HG02943 (cell line): Measurements from ENCODE around the gene SNAP47.
A peak's percentile ranks its signal among the peaks of the same experiment; 100 is the strongest.

ENCODE experiments used
- ATAC-seq: cut with Tn5 transposase; IDR thresholded peaks from one replicate; pipeline ENCODE4 v1.9.1; 2021; ENCODE audit warnings: mild to moderate bottlenecking, low read depth, moderate library complexity; ENCODE audit not compliant: unreplicated experiment

Gene SNAP47

DNA sequence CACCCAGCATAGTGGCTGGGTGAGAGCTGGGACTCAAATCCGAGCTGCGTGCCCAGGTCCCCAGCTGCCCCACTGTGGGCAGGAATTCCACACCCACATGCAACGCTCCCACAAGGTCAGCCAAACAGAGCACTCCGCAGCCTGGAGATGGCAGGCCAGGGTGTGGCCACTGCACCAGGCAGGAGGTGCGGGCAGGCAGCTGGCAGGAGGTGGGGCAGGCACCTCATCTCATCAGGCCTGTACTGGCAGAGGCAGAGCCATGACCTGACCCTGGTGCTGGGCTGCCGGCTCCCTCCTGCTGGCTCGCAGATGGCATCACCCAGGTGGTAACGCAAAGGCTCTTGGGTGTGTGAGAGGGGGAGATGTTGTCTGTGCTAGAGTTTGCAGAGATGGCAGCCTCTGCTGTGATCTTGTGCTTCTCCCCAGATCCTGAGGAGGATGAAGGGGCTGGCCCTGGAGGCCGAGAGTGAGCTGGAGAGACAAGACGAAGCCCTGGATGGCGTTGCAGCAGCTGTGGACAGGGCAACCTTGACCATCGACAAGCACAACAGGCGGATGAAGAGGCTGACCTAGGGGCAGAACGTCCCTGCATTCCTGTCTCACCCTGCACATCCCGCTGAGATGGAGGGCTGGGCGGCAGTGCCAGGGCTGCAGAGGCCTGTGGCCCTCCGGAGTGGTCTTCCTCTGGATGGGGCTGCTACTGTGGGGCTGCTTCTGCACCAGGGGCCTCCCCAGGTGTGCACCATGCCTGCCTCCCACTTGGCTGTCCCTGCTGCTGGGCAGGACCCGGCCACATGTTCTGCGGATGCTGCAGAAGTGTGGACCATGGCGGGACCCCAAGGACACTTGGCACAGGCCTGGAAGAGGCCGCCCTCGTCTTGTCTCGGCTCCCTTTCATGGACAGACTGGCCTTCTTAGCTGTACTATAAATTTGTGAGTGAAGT lies 45.1 kb downstream of the SNAP47 start:
- ATAC-seq, result no peak

DNA sequence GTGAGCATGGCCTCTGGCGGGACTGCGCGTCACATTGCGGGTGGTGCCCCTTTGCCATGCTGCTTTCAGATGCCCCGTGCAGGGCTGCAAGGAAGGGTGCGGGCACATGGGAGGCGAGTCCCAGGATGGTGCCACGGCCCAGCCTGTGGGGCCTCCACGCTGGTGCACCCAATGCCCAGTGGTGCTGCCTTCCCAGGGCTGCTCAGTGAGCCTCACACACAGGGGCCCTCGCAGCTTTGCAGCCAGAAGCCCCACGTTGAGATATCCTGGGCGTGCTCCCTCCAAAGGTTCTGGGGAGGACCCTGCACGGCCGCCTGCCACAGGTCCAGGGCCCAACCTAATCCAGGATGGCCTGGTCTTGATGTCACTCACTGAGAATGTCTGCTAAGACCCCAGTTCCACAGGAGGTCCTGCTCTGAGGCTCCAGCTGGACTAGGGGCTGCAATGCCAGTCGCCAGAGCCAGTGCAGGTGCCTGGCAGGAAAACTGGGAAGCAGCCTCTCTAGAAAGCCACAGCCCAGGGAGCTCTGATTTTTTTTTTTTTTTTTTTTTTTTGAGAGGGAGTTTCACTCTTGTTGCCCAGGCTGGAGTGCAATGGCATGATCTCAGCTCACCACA lies 46.2 kb downstream of the SNAP47 start:
- ATAC-seq, result no peak

DNA sequence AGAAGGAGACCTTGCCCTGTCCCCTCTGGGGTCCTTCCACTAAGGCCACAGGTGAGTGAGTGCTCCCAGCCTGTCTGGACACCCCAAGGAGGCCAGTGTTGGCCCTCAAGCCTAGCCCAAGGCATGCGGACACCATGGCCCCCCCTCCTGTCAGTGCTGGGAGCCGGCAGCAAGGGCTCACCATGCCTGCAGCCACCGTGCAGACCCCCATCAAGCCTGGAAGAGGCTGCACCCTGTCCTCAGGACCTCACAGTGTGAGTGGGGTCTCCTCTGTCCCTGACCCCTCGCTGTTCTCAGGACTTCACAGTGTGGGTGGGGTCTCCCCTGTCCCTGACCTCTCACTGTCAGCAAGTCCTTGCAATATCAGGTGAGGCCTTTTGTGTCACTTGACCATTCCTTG lies 47.0 kb downstream of the SNAP47 start:
- no peak for ATAC-seq

DNA sequence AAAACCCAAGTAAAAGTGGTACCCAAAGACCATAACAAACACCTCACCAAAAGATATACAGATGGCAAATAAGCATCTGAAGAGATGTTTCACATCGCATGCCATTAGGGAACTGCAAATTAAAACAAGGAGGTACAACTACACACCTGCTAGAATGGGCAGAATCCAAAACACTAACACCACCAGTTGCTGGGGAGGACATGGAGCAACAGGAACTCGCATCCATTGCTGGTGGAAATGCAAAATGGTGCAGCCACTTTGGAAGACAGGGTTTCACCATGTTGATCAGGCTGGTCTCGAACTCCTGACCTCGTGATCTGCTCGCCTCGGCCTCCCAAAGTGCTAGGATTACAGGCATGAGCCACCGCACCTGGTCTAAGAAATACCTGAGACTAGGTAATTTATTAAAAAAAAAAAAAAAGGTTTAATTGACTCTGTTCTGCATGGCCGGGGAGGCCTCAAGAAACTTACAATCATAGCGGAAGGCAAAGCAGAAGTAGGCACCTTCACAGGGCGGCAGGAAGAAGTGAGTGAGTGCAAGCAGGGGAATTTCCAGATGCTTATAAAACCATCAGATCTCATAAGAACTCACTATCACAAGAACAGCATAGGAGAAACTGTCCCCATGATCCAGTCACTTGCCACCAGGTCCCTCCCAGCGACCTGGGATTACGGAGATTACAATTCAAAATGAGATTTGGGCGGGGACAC lies 50.0 kb downstream of the SNAP47 start:
- no peak for ATAC-seq

DNA sequence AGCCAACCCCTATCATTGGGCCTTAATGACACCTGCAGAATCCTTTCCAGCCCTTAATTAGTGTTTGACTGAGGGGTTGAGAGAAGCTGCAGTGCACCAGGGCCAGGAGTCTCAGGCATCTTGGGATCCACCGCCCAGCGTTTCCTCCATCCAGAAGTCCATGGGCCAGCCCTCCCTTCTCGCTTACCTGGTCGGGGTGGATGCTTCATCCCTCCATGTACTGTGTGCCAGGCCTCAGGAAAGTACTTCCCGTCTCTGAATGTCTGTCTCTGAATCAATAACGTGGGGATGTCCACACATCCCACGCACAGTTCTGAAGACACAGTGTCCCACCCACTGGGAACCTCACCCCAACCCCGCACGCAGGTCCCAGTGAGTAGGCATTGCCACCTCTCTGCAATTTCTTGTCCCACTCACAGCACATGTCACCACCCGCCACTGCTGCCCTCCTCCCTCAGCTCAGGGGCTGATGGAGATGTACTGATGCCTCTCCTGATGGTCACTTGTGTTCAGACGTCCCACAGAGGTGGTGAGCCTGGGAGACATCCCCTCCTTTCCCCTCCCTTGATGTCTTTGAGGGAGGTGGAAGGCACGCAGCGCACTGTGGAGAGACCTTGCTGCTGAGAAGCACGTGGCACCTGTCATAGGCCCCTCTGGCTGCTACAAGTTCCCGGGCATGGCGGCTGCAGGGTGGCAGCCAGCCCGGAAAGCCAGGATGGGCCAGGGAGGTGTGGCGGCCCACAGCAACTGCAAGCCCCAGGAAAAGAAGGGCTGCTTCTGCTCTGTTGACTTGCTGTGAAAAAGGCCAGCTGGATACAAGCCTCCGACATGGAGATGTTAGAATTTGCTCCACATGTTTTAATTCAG lies 50.8 kb downstream of the SNAP47 start:
- ATAC-seq, result no peak

DNA sequence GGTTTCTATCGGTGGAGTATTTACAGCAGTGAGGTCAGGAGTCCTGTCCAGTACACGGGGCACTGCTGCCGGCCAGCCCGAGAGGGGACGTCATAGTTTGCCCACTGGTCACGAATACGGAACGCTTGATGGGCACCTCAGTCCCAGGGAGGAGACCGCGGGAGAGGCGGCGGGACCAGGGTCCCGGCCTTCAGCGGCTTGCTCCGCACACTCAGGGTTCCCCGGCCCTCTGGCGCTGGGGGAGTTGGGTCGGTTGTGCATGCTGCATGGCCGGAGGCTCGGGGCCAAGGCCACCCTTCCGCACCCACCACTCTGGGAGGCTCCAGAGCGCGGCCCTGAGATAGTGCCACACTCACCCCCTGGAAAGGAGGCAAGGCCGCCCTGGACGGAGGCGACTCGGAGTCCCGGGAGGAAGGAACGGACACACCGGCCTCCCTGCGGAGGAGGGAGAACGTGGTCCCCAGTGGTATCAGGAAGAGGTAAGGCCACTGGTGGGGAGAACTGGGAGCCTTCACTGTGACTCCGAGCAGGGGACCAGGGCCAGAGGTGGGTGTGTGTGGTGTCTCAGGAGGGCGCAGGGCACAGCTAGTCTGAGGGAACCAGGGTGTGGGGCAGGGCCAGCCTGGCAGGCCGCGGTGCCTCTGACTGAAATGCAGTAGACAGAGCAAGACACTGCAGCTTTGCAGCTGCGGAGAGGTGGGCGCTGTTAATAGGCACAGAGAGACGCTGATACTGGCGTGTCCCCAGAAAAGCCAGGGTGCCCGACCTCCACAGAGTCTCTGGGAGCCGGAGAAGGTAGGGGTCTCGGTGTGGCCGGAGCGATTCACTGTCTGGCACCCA lies 51.7 kb downstream of the SNAP47 start:
- peak; percentile 2 for ATAC-seq

DNA sequence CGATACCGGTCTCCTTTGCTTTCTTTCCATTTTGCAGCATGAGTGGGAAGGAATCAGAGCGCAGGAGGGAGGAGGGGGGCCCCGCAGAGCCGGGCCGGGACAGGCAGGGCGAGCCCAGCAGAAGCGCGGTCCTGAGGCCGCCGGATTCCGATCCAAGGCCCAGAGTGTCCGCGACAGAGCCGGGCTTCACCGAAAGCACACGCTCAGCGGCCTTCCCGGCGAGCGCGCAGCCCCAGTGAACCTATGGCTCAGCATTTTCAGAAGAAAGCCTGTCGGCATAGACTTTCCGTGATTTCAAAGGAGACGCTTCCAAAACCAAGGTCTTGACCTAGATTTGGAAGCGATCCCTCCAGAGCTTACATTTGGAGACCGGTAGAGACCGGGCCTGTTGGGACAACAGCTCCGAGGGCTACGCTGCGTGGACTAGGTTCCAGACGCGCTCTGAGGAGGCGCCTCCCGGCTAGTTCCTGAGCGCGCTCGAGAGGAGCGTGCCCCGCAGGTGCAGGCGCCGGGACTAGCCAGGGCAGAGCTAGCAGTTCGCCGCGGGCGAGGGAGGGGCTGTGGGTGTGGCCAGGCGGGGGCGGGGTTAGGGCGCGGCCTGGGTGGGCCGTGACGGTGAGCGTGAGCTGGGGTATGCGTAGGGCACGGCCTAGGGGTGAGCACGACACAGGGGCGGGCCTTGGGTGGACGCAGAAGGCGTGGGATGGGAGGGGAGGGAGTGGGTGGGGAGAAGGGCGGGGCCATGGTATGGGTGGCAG lies 52.5 kb downstream of the SNAP47 start:
- ATAC-seq, result peak; percentile 89

DNA sequence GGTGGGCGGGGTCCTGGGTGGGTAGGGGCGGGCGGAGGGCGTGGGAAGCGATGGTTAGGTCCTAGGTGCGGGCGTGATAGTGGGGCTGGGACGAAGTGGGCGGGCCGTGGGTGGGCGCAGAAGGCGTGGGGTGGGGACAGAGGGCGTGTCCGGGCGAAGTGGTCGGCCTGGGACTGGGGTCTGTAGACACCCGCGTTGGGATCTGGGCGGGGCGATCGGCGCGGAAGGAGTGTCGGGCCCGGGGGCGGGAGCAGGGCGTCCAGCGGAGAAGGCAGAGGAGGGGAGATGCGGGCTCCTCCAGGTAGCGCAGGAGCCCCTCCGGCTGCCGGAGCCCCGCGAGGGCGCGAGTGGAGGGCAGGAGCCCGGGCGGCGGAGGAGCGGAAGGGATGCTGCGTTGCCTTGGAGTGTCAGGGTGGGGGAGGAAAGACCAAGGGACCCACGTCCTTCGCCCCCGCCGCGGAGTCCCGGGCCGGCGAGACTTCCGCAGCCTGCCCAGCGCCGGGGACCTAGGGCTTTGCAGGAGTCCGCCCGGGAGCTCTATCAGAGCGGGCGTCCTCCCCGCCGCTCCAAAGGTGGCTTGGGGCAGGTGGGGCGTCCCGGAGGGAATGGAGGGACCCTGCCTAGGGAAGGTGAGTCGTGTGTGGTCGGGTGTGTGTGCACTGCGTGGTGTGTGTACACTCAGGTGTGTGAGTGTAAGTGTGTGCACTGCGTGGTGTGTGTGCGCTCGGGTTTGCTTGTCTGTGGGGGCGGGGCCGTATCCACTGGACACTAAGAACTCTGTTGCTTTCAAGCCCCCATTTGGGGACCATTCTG lies 53.2 kb downstream of the SNAP47 start:
- ATAC-seq, result peak; percentile 57

DNA sequence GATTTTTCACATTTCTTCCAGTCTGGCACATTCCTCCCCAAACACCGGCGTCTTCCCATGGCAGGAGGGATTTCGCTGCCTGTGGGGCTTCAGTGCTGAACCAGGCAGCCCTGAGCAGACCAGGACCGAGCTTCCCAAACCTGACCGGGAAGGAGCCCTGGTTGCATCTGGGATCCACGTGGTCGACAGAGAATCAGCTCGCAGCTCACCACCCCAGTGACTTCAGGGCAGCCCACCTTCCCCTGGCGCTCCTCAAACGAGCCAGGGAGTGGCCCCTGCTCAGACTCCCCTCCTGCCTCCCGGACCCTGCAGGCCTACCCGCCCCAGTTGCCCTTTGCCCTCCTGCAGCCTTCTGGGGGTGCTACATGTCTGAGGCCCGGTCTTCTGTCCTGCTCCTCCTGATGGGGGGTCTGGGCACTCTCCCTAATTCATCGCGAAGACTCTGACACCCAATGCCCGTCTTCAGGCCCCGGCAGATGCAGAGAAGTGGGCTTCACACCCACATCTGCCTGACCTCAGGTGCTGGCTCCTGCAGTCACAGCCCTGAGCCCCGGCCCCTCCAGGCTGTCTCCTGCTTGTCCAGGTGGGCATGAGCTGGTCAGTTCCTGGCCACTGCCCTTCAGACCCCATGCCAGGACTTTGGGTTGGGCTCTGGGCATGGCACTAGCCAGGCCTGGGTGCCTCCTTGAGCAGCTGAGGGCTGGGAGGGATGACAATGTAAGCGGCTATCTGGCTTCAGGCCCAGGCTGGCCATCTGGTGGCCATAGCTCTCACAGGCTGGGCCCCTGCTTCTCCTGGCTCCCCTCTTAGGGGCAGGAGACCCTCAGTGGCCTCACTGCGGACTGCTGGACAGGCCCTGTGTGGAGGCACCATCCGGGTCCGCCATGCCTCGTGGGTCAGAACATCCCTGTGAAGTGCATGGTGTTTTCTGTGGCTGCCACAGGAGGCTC lies 54.1 kb downstream of the SNAP47 start:
- no peak for ATAC-seq

DNA sequence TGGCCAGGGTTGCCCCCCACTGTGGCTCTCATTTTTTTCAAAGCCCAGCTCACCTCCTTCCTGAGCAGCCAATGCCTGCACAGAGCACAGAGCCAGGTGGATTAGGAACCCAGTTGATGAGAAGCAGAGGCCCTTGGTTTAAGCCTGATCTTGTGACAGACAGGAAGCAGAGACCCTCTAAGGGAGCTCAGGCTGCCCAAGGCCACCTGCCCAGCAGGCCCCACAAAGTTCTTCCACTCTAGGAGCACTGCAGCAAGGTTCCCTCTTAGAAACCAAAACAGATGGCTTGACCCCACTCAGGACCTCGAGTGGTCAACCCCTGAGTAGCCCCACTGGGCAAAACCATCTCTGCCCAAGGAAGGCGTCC lies 54.8 kb downstream of the SNAP47 start:
- ATAC-seq, result no peak

DNA sequence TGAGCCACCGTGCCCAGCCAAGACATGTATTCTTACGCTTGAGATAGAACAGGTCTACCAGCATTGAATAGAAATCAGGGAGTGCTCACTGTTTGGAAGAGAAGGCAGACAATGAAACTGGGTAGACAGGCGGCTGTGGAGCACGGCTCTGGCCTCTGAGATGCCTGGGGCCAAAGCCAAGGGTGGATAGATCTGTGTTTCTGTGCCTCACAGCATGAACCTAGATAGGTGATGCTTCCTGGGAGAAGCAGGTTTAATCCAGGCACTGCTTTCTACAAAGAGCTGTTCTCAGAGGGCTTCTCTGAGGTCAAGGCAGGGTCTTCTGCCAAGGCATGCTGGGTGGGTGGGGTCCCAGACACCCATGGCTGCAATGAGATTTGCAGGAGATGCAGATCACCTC lies 55.6 kb downstream of the SNAP47 start:
- ATAC-seq, result no peak

DNA sequence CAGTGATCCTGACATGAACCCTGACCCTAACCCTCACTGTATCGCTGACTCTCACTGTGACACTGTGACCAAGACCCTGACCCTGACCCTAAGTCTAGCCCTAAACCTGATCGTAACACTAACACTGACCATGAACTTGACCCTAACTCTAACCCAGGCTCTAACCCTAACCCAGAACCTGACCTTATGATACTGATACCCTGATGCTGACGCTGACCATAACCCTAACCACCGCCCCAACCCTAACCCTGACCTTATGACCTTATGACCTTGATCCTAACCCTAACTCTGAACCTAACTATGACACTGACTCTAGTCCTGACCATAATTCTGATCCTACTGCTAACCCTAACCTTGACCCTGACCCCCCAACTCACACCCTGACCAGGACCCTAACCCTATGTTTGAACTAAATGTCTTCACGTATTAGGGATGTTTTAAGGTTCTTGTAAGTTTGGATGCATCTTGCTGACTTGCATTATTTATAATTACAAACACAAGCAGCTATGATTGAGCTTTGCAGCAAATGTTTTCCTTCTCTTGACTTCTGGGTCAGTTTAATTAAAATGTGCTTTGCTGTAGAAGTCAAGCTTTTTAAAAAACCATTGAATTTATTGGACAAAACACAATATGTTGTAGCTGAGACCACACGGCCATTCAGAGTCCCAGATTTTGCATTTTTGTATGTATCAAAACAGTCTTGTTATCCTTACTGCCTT lies 56.3 kb downstream of the SNAP47 start:
- no peak for ATAC-seq

DNA sequence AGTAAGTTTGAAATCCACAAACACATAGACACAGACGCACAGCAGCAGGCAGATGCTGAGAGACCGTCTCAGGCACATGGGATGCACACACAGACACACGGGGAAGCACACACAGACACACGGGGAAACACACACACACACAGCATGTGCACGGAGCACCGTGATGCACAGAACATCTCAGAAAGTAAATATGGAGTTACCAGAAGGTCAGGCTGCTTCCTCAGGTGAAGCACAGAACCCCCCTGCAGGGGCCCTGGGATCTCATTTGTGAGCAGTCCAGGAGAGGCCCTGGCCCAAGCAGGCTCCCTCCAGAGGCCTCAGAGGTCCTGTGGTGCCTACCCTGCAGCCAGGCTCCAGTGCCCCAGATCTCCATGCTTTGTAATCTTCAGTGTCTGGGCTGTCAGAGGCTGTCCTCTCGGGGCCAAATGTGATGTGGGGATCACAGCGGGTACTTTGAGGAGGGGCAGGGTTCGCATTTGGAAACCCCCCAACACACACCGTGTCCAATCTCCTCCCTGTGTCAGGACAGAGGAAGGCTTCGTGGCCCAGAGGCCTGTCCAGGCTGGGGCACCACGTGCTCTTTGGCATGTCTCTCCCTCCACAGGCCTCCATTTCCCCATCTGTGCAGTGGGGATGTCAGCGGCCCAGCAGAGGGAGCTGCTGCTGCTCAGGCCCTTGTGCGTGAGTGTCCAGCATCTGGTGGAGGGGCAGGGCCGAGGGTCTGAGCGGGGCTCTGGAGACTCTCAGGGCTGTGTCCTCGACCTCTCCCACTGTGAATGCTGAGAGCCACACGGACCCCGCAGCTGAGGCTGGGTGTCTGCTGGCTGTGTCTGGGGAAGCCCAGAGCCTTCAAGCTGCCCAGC lies 57.2 kb downstream of the SNAP47 start:
- no peak for ATAC-seq

DNA sequence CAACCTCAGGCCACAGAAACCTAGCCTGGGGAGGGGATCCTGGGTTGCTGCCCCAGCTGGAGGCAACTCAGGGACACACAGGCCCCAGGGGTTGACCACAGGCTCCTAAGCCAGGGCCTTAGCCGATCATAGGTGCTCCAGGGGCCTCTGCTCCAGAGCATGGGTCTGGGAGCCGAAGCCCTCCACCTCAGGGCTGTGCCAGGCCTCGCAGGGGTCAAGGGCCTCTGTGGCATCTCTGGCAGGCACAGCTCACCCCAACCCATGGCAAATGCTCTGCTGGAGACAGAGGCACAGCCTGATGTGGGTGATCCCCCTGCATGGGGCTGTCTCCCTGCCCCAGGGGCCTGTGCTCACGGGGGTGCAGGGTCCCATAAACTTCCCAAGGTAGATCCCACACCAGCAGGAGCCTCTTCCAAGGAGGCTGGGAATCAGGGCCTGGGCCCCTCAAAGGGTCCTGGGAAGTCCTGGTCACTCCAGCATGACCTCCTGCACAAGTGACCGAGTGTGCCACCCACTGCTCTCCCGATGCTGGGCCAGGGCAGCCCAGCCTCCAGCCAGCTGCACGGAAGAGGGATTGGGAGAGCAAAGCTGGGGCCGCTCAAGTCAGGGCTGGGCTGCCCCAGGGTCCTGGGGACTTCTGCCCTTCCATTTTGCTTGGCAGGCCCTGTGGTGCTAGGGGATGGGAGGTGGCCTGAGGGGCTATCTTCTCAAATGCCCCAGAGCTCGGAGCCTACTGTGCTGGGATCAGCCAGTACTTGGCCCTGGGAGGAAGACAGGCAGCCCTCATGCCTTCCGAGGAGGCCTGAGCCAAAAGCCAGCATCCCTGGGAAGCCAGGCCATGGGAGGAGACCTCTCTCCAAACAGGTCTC lies 58.1 kb downstream of the SNAP47 start:
- ATAC-seq, result no peak
